Neural crest cell (in vitro differentiated cells): ENCODE results near the gene FHIT. TPM values are rescaled to one million over a fixed set of nuclear protein-coding genes. Genes with fewer than 3 reads are reported as not detected.

Experiments used
- DNase-seq: peaks from one replicate; pipeline ENCODE4 v3.0.0; 2021; ENCODE audit warnings: low read depth, mixed read lengths, low spot score
- H3K27ac Mint-ChIP-seq: one replicate; pipeline ENCODE4 v1.8.0; 2021; ENCODE audit warnings: mild to moderate bottlenecking, mixed read lengths; ENCODE audit not compliant: unreplicated experiment
- H3K27me3 Mint-ChIP-seq: 2 replicates; pipeline ENCODE4 v1.8.0; 2021; ENCODE audit warnings: low read depth, mild to moderate bottlenecking, mixed read lengths
- H3K36me3 Mint-ChIP-seq: 2 replicates; pipeline ENCODE4 v1.8.0; 2021; ENCODE audit warnings: low read depth, mild to moderate bottlenecking, mixed read lengths
- H3K4me1 Mint-ChIP-seq: 2 replicates; pipeline ENCODE4 v1.8.0; 2021; ENCODE audit warnings: mixed read lengths
- H3K4me3 Mint-ChIP-seq: one replicate; pipeline ENCODE4 v1.8.0; 2021; ENCODE audit warnings: mild to moderate bottlenecking, mixed read lengths
- H3K9me3 Mint-ChIP-seq: 2 replicates; pipeline ENCODE4 v1.8.0; 2021; ENCODE audit warnings: mixed read lengths
- CTCF ChIP-seq: fragments of 200-600 bp; sonication (generic); conservative IDR thresholded peaks from 2 replicates; pipeline ENCODE4 v1.5.0; 2021; ENCODE audit warnings: antibody characterized with exemption, mild to moderate bottlenecking
- total RNA-seq: library from RNA; stranded (reverse); gene quantifications from 2 replicates; pipeline ENCODE4 v1.2.1, GENCODE V29; 2021

Gene FHIT
- total RNA-seq, 1 donor from 2014 or later: 5.2 TPM

- H3K27ac Mint-ChIP-seq: no peak overlapping the region
- H3K27me3 Mint-ChIP-seq: no peaks in the 10 kb centered on the region
- no peak for TF ChIP-seq CTCF
- no peak overlapping the region for H3K4me3 Mint-ChIP-seq
- H3K9me3 Mint-ChIP-seq: no peaks in the 10 kb centered on the region
- DNase-seq: no peak
- no peaks in the 10 kb centered on the region for H3K4me1 Mint-ChIP-seq
- H3K36me3 Mint-ChIP-seq: no peaks in the 10 kb centered on the region
Observed at GRCh38 chr3:59886790-59887189, 1364.5 kb downstream of the FHIT start.

- H3K27ac Mint-ChIP-seq: no peak overlapping the region
- no peak overlapping the region for H3K4me3 Mint-ChIP-seq
- H3K9me3 Mint-ChIP-seq: no peaks in the 10 kb centered on the region
- H3K36me3 Mint-ChIP-seq: no peaks in the 10 kb centered on the region
- no peak for TF ChIP-seq CTCF
- no peaks in the 10 kb centered on the region for H3K27me3 Mint-ChIP-seq
- H3K4me1 Mint-ChIP-seq: no peaks in the 10 kb centered on the region
- no peak for DNase-seq
Observed at GRCh38 chr3:59885899-59886400, 1365.3 kb downstream of the FHIT start.

GRCh38 chr3:59885101-59885500, 1366.2 kb downstream of the FHIT start:
- H3K36me3 Mint-ChIP-seq: no peaks in the 10 kb centered on the region
- peaks cover 2% of the 10 kb centered on the region for H3K27me3 Mint-ChIP-seq
- TF ChIP-seq CTCF: no peak
- no peak for DNase-seq
- peaks cover 2% of the 10 kb centered on the region for H3K9me3 Mint-ChIP-seq
- no peaks in the 10 kb centered on the region for H3K4me1 Mint-ChIP-seq
- H3K4me3 Mint-ChIP-seq: no peak overlapping the region
- no peak overlapping the region for H3K27ac Mint-ChIP-seq

- Mint-ChIP-seq H3K27me3 (peaks cover 3% of the 10 kb centered on the region), H3K4me3 (no peak overlapping the region), H3K4me1 (no peaks in the 10 kb centered on the region), H3K27ac (no peak overlapping the region), H3K9me3 (peaks cover 2% of the 10 kb centered on the region), H3K36me3 (no peaks in the 10 kb centered on the region)
- DNase-seq: no peak
- no peak for TF ChIP-seq CTCF
Observed at GRCh38 chr3:59884409-59884808, 1366.8 kb downstream of the FHIT start.

GRCh38 chr3:59882746-59883145, 1368.5 kb downstream of the FHIT start:
- DNase-seq: no peak
- Mint-ChIP-seq H3K27me3 (peaks cover 3% of the 10 kb centered on the region), H3K9me3 (peaks cover 2% of the 10 kb centered on the region), H3K4me3 (no peak overlapping the region), H3K27ac (no peak overlapping the region), H3K36me3 (no peaks in the 10 kb centered on the region), H3K4me1 (no peaks in the 10 kb centered on the region)
- no peak for TF ChIP-seq CTCF

- Mint-ChIP-seq H3K9me3 (peaks cover 2% of the 10 kb centered on the region), H3K27ac (no peak overlapping the region), H3K27me3 (peaks cover 3% of the 10 kb centered on the region), H3K4me3 (no peak overlapping the region), H3K36me3 (no peaks in the 10 kb centered on the region), H3K4me1 (no peaks in the 10 kb centered on the region)
- TF ChIP-seq CTCF: no peak
- no peak for DNase-seq
Observed at GRCh38 chr3:59880717-59881116, 1370.5 kb downstream of the FHIT start.
